SK-N-SH treated with all-trans-retinoic acid at 6 μM for 48 hours (cell line): ENCODE results near the gene RPS24.

Experiments used
- CREB5 ChIP-seq: fragments of 250-450 bp; sonication (Bioruptor Pico); IDR thresholded peaks from 2 replicates; pipeline ENCODE4 v1.5.1; 2020; ENCODE audit warnings: low read depth, mild to moderate bottlenecking, moderate library complexity
- OSR1 ChIP-seq: fragments of 250-450 bp; sonication (Bioruptor Pico); IDR thresholded peaks from 2 replicates; pipeline ENCODE4 v1.8.0; 2022; ENCODE audit warnings: moderate library complexity, mild to moderate bottlenecking, inconsistent platforms
- RARB ChIP-seq: fragments of 250-450 bp; sonication (Bioruptor Pico); IDR thresholded peaks from 2 replicates; pipeline ENCODE4 v1.8.0; 2021; ENCODE audit warnings: mild to moderate bottlenecking, moderate library complexity
- TCF4 ChIP-seq: fragments of 250-450 bp; sonication (Bioruptor Pico); IDR thresholded peaks from 2 replicates; pipeline ENCODE4 v1.8.0; 2021; ENCODE audit warnings: mild to moderate bottlenecking, moderate library complexity, borderline replicate concordance
- ZC3H10 ChIP-seq: fragments of 250-450 bp; sonication (Bioruptor Pico); IDR thresholded peaks from 2 replicates; pipeline ENCODE4 v1.5.1; 2021; ENCODE audit warnings: mild to moderate bottlenecking, moderate library complexity
- ZFP3 ChIP-seq: fragments of 250-450 bp; sonication (Bioruptor Pico); IDR thresholded peaks from 2 replicates; pipeline ENCODE4 v1.5.0; 2020; ENCODE audit warnings: mild to moderate bottlenecking, moderate library complexity
- ZFP30 ChIP-seq: fragments of 450-650 bp; formaldehyde crosslinking; IDR thresholded peaks from 2 replicates; pipeline ENCODE4 v1.5.0; 2022; ENCODE audit warnings: mild to moderate bottlenecking, moderate library complexity
- TF ChIP-seq, protein P1 (sequence below): fragments of 250-450 bp; sonication (Bioruptor Pico); IDR thresholded peaks from 2 replicates; pipeline ENCODE4 v1.5.1; 2021; ENCODE audit warnings: mild to moderate bottlenecking, moderate library complexity
- TF ChIP-seq, protein P2 (sequence below): fragments of 250-450 bp; sonication (Bioruptor Pico); IDR thresholded peaks from 2 replicates; pipeline ENCODE4 v1.8.0; 2020; ENCODE audit warnings: mild to moderate bottlenecking, moderate library complexity, borderline replicate concordance
- TF ChIP-seq, protein P3 (sequence below): fragments of 250-450 bp; sonication (Bioruptor Pico); IDR thresholded peaks from 2 replicates; pipeline ENCODE4 v1.5.0; 2020; ENCODE audit warnings: mild to moderate bottlenecking, moderate library complexity

DNA sequence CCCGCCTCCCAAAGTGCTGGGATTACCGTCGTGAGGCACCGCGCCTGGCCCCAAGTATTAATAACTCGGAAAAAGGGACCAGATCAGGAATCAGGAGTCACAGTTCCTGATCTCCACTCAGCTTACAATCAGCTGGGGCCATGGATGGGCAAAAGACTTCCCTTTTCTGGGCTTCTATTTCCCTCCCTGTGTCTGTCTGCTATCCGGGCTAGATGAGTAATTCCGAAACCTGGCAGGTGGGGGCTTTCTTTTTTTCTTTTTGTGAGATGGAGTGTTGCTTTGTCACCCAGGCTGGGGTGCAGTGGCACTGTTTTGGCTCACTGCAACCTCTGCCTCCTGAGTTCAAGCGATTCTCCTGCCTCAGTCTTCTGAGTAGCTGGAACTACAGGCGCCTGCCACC is 11.6 kb downstream of the RPS24 start:
- TF ChIP-seq ZC3H10 (CRISPR knock-in tag) (no peak), ZFP3 (CRISPR knock-in tag) (no peak), TCF4 (CRISPR knock-in tag) (no peak), CREB5 (CRISPR knock-in tag) (no peak), ZFP30 (no peak), OSR1 (CRISPR knock-in tag) (no peak), RARB (CRISPR knock-in tag) (no peak)
- TF ChIP-seq, protein P1, sequence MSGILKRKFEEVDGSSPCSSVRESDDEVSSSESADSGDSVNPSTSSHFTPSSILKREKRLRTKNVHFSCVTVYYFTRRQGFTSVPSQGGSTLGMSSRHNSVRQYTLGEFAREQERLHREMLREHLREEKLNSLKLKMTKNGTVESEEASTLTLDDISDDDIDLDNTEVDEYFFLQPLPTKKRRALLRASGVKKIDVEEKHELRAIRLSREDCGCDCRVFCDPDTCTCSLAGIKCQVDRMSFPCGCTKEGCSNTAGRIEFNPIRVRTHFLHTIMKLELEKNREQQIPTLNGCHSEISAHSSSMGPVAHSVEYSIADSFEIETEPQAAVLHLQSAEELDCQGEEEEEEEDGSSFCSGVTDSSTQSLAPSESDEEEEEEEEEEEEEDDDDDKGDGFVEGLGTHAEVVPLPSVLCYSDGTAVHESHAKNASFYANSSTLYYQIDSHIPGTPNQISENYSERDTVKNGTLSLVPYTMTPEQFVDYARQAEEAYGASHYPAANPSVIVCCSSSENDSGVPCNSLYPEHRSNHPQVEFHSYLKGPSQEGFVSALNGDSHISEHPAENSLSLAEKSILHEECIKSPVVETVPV (CRISPR knock-in tag): no peak
- TF ChIP-seq, protein P2, sequence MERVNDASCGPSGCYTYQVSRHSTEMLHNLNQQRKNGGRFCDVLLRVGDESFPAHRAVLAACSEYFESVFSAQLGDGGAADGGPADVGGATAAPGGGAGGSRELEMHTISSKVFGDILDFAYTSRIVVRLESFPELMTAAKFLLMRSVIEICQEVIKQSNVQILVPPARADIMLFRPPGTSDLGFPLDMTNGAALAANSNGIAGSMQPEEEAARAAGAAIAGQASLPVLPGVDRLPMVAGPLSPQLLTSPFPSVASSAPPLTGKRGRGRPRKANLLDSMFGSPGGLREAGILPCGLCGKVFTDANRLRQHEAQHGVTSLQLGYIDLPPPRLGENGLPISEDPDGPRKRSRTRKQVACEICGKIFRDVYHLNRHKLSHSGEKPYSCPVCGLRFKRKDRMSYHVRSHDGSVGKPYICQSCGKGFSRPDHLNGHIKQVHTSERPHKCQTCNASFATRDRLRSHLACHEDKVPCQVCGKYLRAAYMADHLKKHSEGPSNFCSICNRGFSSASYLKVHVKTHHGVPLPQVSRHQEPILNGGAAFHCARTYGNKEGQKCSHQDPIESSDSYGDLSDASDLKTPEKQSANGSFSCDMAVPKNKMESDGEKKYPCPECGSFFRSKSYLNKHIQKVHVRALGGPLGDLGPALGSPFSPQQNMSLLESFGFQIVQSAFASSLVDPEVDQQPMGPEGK: no peak
- TF ChIP-seq, protein P3, sequence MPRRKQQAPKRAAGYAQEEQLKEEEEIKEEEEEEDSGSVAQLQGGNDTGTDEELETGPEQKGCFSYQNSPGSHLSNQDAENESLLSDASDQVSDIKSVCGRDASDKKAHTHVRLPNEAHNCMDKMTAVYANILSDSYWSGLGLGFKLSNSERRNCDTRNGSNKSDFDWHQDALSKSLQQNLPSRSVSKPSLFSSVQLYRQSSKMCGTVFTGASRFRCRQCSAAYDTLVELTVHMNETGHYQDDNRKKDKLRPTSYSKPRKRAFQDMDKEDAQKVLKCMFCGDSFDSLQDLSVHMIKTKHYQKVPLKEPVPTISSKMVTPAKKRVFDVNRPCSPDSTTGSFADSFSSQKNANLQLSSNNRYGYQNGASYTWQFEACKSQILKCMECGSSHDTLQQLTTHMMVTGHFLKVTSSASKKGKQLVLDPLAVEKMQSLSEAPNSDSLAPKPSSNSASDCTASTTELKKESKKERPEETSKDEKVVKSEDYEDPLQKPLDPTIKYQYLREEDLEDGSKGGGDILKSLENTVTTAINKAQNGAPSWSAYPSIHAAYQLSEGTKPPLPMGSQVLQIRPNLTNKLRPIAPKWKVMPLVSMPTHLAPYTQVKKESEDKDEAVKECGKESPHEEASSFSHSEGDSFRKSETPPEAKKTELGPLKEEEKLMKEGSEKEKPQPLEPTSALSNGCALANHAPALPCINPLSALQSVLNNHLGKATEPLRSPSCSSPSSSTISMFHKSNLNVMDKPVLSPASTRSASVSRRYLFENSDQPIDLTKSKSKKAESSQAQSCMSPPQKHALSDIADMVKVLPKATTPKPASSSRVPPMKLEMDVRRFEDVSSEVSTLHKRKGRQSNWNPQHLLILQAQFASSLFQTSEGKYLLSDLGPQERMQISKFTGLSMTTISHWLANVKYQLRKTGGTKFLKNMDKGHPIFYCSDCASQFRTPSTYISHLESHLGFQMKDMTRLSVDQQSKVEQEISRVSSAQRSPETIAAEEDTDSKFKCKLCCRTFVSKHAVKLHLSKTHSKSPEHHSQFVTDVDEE (CRISPR knock-in tag): no peak
